SK-N-SH treated with all-trans-retinoic acid at 6 μM for 48 hours (cell line): ENCODE data around the gene CD163L1.

Source experiments
- ATAC-seq: fragments of 200-7000 bp; cut with Tn5 transposase; 3 replicates; pipeline ENCODE4 v1.9.1; 2020; ENCODE audit warnings: mild to moderate bottlenecking, moderate library complexity
- ARNTL ChIP-seq: fragments of 450-650 bp; formaldehyde crosslinking; IDR thresholded peaks from 2 replicates; pipeline ENCODE4 v1.5.0; 2020; ENCODE audit warnings: low read depth, mild to moderate bottlenecking, moderate library complexity, borderline replicate concordance
- BACH2 ChIP-seq: fragments of 250-450 bp; sonication (Bioruptor Pico); IDR thresholded peaks from 2 replicates; pipeline ENCODE4 v1.9.0; 2021; ENCODE audit warnings: mild to moderate bottlenecking, borderline replicate concordance
- CREB5 ChIP-seq: fragments of 250-450 bp; sonication (Bioruptor Pico); IDR thresholded peaks from 2 replicates; pipeline ENCODE4 v1.5.1; 2020; ENCODE audit warnings: low read depth, mild to moderate bottlenecking, moderate library complexity
- CSDC2 ChIP-seq: fragments of 250-450 bp; sonication (Bioruptor Pico); IDR thresholded peaks from 2 replicates; pipeline ENCODE4 v1.5.0; 2020; ENCODE audit warnings: mild to moderate bottlenecking, moderate library complexity
- ESRRG ChIP-seq: fragments of 250-450 bp; sonication (Bioruptor Pico); IDR thresholded peaks from 2 replicates; pipeline ENCODE4 v1.6.1; 2021; ENCODE audit warnings: mild to moderate bottlenecking
- GLIS3 ChIP-seq: fragments of 250-450 bp; sonication (Bioruptor Pico); IDR thresholded peaks from 2 replicates; pipeline ENCODE4 v1.5.0; 2020; ENCODE audit warnings: mild to moderate bottlenecking, moderate library complexity
- ISL1 ChIP-seq: fragments of 250-450 bp; sonication (Bioruptor Pico); IDR thresholded peaks from 2 replicates; pipeline ENCODE4 v2.1.2; 2022; ENCODE audit warnings: mild to moderate bottlenecking, moderate library complexity
- OSR1 ChIP-seq: fragments of 250-450 bp; sonication (Bioruptor Pico); IDR thresholded peaks from 2 replicates; pipeline ENCODE4 v1.8.0; 2022; ENCODE audit warnings: moderate library complexity, mild to moderate bottlenecking, inconsistent platforms
- PPARA ChIP-seq: fragments of 250-450 bp; sonication (Bioruptor Pico); IDR thresholded peaks from 2 replicates; pipeline ENCODE4 v1.5.0; 2020; ENCODE audit warnings: mild to moderate bottlenecking, borderline replicate concordance
- RARB ChIP-seq: fragments of 250-450 bp; sonication (Bioruptor Pico); IDR thresholded peaks from 2 replicates; pipeline ENCODE4 v1.8.0; 2021; ENCODE audit warnings: mild to moderate bottlenecking, moderate library complexity
- TCF4 ChIP-seq: fragments of 250-450 bp; sonication (Bioruptor Pico); IDR thresholded peaks from 2 replicates; pipeline ENCODE4 v1.8.0; 2021; ENCODE audit warnings: mild to moderate bottlenecking, moderate library complexity, borderline replicate concordance
- TOX ChIP-seq: fragments of 250-450 bp; sonication (Bioruptor Pico); IDR thresholded peaks from 2 replicates; pipeline ENCODE4 v1.8.0; 2021; ENCODE audit warnings: mild to moderate bottlenecking, moderate library complexity, borderline replicate concordance
- ZFP3 ChIP-seq: fragments of 250-450 bp; sonication (Bioruptor Pico); IDR thresholded peaks from 2 replicates; pipeline ENCODE4 v1.5.0; 2020; ENCODE audit warnings: mild to moderate bottlenecking, moderate library complexity
- ZFP30 ChIP-seq: fragments of 450-650 bp; formaldehyde crosslinking; IDR thresholded peaks from 2 replicates; pipeline ENCODE4 v1.5.0; 2022; ENCODE audit warnings: mild to moderate bottlenecking, moderate library complexity
- ZNF565 ChIP-seq: fragments of 450-650 bp; formaldehyde crosslinking; conservative IDR thresholded peaks from 2 replicates; pipeline ENCODE4 v1.5.0; 2020; ENCODE audit warnings: low read depth, mild to moderate bottlenecking, moderate library complexity
- ZNF70 ChIP-seq: fragments of 450-650 bp; formaldehyde crosslinking; IDR thresholded peaks from 2 replicates; pipeline ENCODE4 v1.5.0; 2020; ENCODE audit warnings: mild to moderate bottlenecking, moderate library complexity
- ZNF8 ChIP-seq: fragments of 450-650 bp; formaldehyde crosslinking; IDR thresholded peaks from 2 replicates; pipeline ENCODE4 v1.5.0; 2020; ENCODE audit warnings: mild to moderate bottlenecking, moderate library complexity
- TF ChIP-seq, protein P1 (sequence below): fragments of 250-450 bp; sonication (Bioruptor Pico); IDR thresholded peaks from 2 replicates; pipeline ENCODE4 v1.5.1; 2021; ENCODE audit warnings: mild to moderate bottlenecking, moderate library complexity
- TF ChIP-seq, protein P2 (sequence below): fragments of 250-450 bp; sonication (Bioruptor Pico); IDR thresholded peaks from 2 replicates; pipeline ENCODE4 v1.8.0; 2021; ENCODE audit warnings: low read depth, mild to moderate bottlenecking, moderate library complexity, borderline replicate concordance
- TF ChIP-seq, protein P3 (sequence below): fragments of 250-450 bp; sonication (Bioruptor Pico); IDR thresholded peaks from 2 replicates; pipeline ENCODE4 v1.8.0; 2020; ENCODE audit warnings: mild to moderate bottlenecking, moderate library complexity, borderline replicate concordance

Gene CD163L1

GRCh38 chr12:7444076-7444475 is at the start of gene CD163L1:
CD163L1 (minus strand) TSS chr12:7444153; CDS start chr12:7444127, 26 bp downstream.
- no peak for TF ChIP-seq PPARA (CRISPR knock-in tag)
- TF ChIP-seq BACH2 (CRISPR knock-in tag), result no peak
- TF ChIP-seq, protein P1, sequence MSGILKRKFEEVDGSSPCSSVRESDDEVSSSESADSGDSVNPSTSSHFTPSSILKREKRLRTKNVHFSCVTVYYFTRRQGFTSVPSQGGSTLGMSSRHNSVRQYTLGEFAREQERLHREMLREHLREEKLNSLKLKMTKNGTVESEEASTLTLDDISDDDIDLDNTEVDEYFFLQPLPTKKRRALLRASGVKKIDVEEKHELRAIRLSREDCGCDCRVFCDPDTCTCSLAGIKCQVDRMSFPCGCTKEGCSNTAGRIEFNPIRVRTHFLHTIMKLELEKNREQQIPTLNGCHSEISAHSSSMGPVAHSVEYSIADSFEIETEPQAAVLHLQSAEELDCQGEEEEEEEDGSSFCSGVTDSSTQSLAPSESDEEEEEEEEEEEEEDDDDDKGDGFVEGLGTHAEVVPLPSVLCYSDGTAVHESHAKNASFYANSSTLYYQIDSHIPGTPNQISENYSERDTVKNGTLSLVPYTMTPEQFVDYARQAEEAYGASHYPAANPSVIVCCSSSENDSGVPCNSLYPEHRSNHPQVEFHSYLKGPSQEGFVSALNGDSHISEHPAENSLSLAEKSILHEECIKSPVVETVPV (CRISPR knock-in tag), result no peak
- no peak for TF ChIP-seq ZNF565
- no peak for TF ChIP-seq ARNTL (CRISPR knock-in tag)
- no peak for TF ChIP-seq ESRRG (CRISPR knock-in tag)
- TF ChIP-seq ZFP3 (CRISPR knock-in tag), result no peak
- no peak for TF ChIP-seq ZNF8 (CRISPR knock-in tag)
- TF ChIP-seq, protein P2, sequence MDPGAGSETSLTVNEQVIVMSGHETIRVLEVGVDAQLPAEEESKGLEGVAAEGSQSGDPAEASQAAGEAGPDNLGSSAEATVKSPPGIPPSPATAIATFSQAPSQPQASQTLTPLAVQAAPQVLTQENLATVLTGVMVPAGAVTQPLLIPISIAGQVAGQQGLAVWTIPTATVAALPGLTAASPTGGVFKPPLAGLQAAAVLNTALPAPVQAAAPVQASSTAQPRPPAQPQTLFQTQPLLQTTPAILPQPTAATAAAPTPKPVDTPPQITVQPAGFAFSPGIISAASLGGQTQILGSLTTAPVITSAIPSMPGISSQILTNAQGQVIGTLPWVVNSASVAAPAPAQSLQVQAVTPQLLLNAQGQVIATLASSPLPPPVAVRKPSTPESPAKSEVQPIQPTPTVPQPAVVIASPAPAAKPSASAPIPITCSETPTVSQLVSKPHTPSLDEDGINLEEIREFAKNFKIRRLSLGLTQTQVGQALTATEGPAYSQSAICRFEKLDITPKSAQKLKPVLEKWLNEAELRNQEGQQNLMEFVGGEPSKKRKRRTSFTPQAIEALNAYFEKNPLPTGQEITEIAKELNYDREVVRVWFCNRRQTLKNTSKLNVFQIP (CRISPR knock-in tag), result no peak
- TF ChIP-seq CSDC2, result no peak
- no peak for TF ChIP-seq ZNF70 (CRISPR knock-in tag)
- no peak for TF ChIP-seq CREB5 (CRISPR knock-in tag)
- ATAC-seq, result no peak

DNA sequence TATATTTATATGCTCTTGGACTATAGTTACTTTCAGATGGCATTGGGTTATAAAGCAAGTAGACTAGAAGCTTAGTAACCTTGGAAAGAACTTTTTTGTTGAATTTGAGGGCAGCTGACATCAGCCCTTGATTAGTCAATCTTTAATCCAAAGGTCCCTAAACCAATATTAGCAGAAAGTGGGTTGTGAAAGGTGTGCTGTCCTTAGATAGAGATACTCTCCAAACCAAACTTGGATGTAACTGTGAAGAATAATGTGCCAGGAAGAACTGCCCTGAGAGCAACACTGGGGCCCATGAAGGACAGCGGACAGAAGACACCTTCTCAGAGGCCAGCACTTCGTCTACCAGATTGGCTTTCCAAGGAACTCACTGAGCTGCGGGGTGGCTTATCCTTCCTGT is 49.1 kb upstream of the CD163L1 start:
- no peak for ATAC-seq
- TF ChIP-seq TCF4 (CRISPR knock-in tag), result no peak
- TF ChIP-seq RARB (CRISPR knock-in tag), result no peak
- TF ChIP-seq, protein P2 (CRISPR knock-in tag), result no peak
- no peak for TF ChIP-seq ZNF8 (CRISPR knock-in tag)
- no peak for TF ChIP-seq ZFP30
- no peak for TF ChIP-seq ARNTL (CRISPR knock-in tag)

DNA sequence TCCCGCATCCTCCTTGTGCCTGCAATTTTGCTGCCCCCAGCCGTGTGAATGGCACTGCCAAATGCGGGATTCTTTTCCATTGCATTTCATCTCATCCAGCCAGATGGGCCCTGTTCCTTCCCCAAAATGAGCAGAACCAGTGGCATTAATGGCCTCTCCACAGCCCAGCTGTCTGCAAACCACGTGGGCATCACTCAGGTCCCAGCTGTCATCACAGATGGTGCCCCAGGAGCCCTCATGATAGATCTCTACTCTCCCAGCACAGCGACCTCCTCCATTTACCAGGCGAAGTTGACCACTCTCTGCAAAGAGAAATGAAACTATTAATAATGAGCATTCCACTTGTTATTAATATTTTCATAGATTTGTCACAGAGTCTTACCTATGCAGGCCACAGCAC is 42.6 kb upstream of the CD163L1 start:
- no peak for ATAC-seq
- TF ChIP-seq TOX (CRISPR knock-in tag), result no peak
- TF ChIP-seq ZNF8 (CRISPR knock-in tag), result no peak

GRCh38 chr12:7485095-7485494 is 41.1 kb upstream of the CD163L1 start:
- no peak for TF ChIP-seq TCF4 (CRISPR knock-in tag)
- TF ChIP-seq TOX (CRISPR knock-in tag), result no peak
- no peak for ATAC-seq

DNA sequence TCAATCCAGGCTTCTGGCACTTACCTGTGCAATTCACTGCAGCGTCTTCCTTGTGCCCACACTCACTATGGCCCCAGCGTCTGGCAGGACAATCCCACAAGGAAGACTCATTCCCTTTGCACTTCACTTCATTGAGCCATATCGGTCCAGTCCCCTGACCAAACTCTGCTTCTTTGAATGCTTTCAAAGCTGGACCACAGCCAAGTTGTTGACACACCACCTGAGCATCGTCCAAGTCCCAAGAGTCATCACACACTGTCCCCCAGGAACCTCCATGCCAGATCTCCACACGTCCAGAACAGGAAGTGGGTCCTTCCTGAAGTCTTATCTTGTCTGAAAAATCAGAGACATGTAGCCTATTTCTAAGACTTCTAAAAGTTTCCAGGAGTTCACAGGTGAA is 39.4 kb upstream of the CD163L1 start:
- no peak for ATAC-seq
- TF ChIP-seq OSR1 (CRISPR knock-in tag), result no peak
- no peak for TF ChIP-seq TCF4 (CRISPR knock-in tag)
- TF ChIP-seq GLIS3 (CRISPR knock-in tag), result no peak
- TF ChIP-seq ZFP30, result no peak
- TF ChIP-seq ISL1 (CRISPR knock-in tag), result no peak
- no peak for TF ChIP-seq ESRRG (CRISPR knock-in tag)

DNA sequence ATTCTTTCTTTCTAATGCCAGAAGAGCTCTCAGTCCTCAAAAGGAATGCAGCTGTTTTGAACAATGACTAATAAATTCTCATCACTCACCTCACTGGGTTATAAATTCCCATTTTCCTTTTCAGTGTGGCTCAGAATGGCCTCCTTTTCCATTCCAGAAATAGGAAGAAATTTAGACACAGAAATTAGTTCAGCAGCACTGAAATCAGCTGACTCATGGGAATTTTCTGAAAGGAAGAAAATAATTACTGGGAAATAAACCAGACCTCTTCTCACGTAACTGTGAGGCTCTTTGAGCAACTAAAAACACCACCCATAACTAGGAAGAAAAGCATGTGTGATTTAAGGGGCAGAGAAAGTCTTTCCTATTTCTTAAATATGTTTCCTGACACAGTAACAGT is 35.8 kb upstream of the CD163L1 start:
- TF ChIP-seq OSR1 (CRISPR knock-in tag) (no peak), ESRRG (CRISPR knock-in tag) (no peak), ISL1 (CRISPR knock-in tag) (no peak), ARNTL (CRISPR knock-in tag) (no peak), ZFP3 (CRISPR knock-in tag) (no peak), ZNF8 (CRISPR knock-in tag) (no peak)
- TF ChIP-seq, protein P3, sequence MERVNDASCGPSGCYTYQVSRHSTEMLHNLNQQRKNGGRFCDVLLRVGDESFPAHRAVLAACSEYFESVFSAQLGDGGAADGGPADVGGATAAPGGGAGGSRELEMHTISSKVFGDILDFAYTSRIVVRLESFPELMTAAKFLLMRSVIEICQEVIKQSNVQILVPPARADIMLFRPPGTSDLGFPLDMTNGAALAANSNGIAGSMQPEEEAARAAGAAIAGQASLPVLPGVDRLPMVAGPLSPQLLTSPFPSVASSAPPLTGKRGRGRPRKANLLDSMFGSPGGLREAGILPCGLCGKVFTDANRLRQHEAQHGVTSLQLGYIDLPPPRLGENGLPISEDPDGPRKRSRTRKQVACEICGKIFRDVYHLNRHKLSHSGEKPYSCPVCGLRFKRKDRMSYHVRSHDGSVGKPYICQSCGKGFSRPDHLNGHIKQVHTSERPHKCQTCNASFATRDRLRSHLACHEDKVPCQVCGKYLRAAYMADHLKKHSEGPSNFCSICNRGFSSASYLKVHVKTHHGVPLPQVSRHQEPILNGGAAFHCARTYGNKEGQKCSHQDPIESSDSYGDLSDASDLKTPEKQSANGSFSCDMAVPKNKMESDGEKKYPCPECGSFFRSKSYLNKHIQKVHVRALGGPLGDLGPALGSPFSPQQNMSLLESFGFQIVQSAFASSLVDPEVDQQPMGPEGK (CRISPR knock-in tag), result no peak
- ATAC-seq, result no peak
